Subcutaneous adipose tissue (tissue), 4 donors: ENCODE results near the gene CRYBA2. TPM values are rescaled to one million over a fixed set of nuclear protein-coding genes. Genes with fewer than 3 reads are reported as not detected.

Experiments used
- CTCF ChIP-seq: fragments of 450-650 bp; IDR thresholded peaks from one replicate; pipeline ENCODE4 v1.5.1; 2016; ENCODE audit warnings: low read depth, mild to moderate bottlenecking, control low read depth, antibody characterized with exemption, moderate library complexity
- total RNA-seq, 4 donors: library from RNA; depleted of rRNA; stranded (reverse); fragments of >200 nt; gene quantifications; one replicate each; pipeline ENCODE4 v1.1.0, GENCODE V29; 2016

The CRYBA2 gene
- total RNA-seq, 4 donors from 2014 or later: not detected

- TF ChIP-seq CTCF: no peak
Observed at GRCh38 chr2:219021591-219021990, 28.4 kb upstream of the CRYBA2 start.

- TF ChIP-seq CTCF: no peak
Observed at GRCh38 chr2:219020604-219021365, 27.6 kb upstream of the CRYBA2 start.

- no peak for TF ChIP-seq CTCF
Observed at GRCh38 chr2:219019436-219019835, 26.2 kb upstream of the CRYBA2 start.

GRCh38 chr2:219018726-219019125 is 25.5 kb upstream of the CRYBA2 start:
- TF ChIP-seq CTCF: no peak

GRCh38 chr2:219018286-219018685 is 25.1 kb upstream of the CRYBA2 start:
- TF ChIP-seq CTCF: no peak

- TF ChIP-seq CTCF: no peak
Observed at GRCh38 chr2:219017201-219017931, 24.1 kb upstream of the CRYBA2 start.

- no peak for TF ChIP-seq CTCF
Observed at GRCh38 chr2:219016721-219017120, 23.5 kb upstream of the CRYBA2 start.
